Smooth muscle cell (in vitro differentiated cells): Measurements from ENCODE around the gene ACOX3. TPM values are rescaled to one million over a fixed set of nuclear protein-coding genes. Genes with fewer than 3 reads are reported as not detected.

Experiments
- DNase-seq: peaks from one replicate; lab custom pipeline; 2025; ENCODE audit not compliant: unreplicated experiment; lab: John Stamatoyannopoulos, UW
- H2AFZ ChIP-seq: fragments of 200-600 bp; sonication (generic); 2 replicates; pipeline ENCODE4 v1.6.0; 2016; ENCODE audit warnings: antibody characterized with exemption, low read depth, mild to moderate bottlenecking
- H3F3A ChIP-seq: fragments of 200-600 bp; sonication (generic); 2 replicates; pipeline ENCODE4 v1.6.0; 2017; ENCODE audit warnings: antibody characterized with exemption, low read depth
- H3K27ac ChIP-seq: fragments of 200-600 bp; sonication (generic); 2 replicates; pipeline ENCODE4 v1.5.1; 2016; ENCODE audit warnings: low read depth, mild to moderate bottlenecking
- H3K27me3 ChIP-seq: fragments of 200-600 bp; sonication (generic); 2 replicates; pipeline ENCODE4 v1.6.1; 2016; ENCODE audit warnings: low read depth, mild to moderate bottlenecking
- H3K36me3 ChIP-seq: fragments of 200-600 bp; sonication (generic); 2 replicates; pipeline ENCODE4 v1.5.1; 2016; ENCODE audit warnings: low read depth
- H3K4me1 ChIP-seq: fragments of 200-600 bp; sonication (generic); 2 replicates; pipeline ENCODE4 v1.5.1; 2016; ENCODE audit warnings: low read depth
- H3K4me2 ChIP-seq: fragments of 200-600 bp; sonication (generic); 2 replicates; pipeline ENCODE4 v1.6.0; 2016; ENCODE audit warnings: mild to moderate bottlenecking
- H3K4me3 ChIP-seq: fragments of 200-600 bp; sonication (generic); 2 replicates; pipeline ENCODE4 v1.5.1; 2016; ENCODE audit warnings: mild to moderate bottlenecking
- H3K79me2 ChIP-seq: fragments of 200-600 bp; sonication (generic); 2 replicates; pipeline ENCODE4 v1.6.0; 2016; ENCODE audit warnings: low read depth, mild to moderate bottlenecking
- H3K9ac ChIP-seq: fragments of 200-600 bp; sonication (generic); 2 replicates; pipeline ENCODE4 v1.6.0; 2016; ENCODE audit warnings: low read depth
- H3K9me3 ChIP-seq: fragments of 200-600 bp; sonication (generic); replicated peaks from 2 replicates; pipeline ENCODE4 v1.5.1; 2016; ENCODE audit warnings: low read depth
- H4K20me1 ChIP-seq: fragments of 200-600 bp; sonication (generic); 2 replicates; pipeline ENCODE4 v1.6.0; 2016; ENCODE audit warnings: low read depth
- CTCF ChIP-seq: fragments of 200-600 bp; sonication (generic); IDR thresholded peaks from 2 replicates; pipeline ENCODE4 v1.5.1; 2017; ENCODE audit warnings: borderline replicate concordance, mild to moderate bottlenecking, antibody characterized with exemption; ENCODE audit not compliant: insufficient read depth, poor library complexity, severe bottlenecking
- WGBS: methylation state at CpG from one replicate; pipeline ENCODE4 v1.1.7; 2016; ENCODE audit warnings: low lambda C conversion rate; 5-methylcytosine and 5-hydroxymethylcytosine counted together
- polyA plus RNA-seq: library from polyadenylated mRNA; unstranded; fragments of >200 nt; fragmentation: Nextera tagmentation; extraction: Ambion mirVana; gene quantifications from 2 replicates; pipeline ENCODE4 v1.2.1, GENCODE V29; 2016
- total RNA-seq: library from RNA; depleted of rRNA; stranded (reverse); fragments of >200 nt; gene quantifications from 2 replicates; pipeline ENCODE4 v1.2.3, GENCODE V29; 2014

The ACOX3 gene
- total and polyA plus RNA-seq, 2 experiments from 2014 or later, result 25.0 to 27.9 TPM

DNA sequence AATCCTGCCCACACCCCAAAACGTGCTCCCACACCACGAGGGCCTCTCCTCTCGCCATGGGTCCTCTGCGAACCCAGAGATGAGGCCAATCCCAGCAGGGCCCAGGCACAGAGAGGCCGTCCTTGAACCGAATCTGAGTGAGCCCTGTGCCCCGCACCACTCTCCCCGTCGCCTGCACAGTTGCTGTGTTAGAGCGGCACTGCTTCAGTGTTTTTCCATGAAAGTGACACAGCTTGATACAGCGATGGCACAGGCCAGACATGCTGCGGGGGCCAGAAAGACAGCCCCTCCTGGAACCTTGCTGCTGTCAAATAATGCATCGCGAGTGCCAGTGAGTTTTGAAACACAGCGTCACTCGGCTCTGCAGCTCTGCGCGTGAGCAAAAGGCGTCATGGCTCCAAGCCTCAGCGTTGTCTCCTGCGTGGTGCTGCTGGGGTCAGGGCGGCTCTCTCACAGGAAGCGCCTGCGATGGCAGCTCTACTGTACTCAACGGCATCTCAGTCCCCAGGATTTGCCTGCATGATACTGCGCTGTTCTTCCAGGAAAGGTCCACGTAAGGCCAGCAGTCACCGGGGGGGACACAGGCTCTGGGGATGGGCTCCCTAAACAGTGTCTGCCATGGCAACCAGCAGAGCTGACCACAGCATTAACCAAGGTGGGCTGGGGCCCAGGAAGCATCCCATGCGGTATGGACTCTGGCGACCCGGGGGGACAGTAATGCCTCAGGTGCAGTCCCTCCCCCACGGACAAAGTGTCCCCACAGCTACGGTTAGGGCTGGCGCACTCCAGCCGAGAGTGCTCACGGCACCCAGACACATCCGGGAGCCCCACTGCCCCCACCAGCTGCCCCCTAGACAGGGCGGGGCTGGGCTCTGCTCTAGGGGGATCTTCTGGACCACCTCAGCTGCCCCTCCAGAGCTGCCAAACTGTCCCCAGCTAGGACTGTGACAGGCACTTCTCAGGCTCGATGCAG, 63.1 kb downstream of the ACOX3 start:
- WGBS, result 98% methylated on average over 35 of the region's 39 CpGs
- Histone ChIP-seq H3K27me3 (no peaks in the 10 kb centered on the region), H3K36me3 (no peaks in the 10 kb centered on the region), H2AFZ (no peak overlapping the region), H3K27ac (no peak overlapping the region), H3F3A (no peaks in the 10 kb centered on the region), H3K4me3 (no peak overlapping the region), H3K4me2 (no peak overlapping the region), H3K9ac (no peak overlapping the region), H4K20me1 (no peaks in the 10 kb centered on the region), H3K4me1 (no peaks in the 10 kb centered on the region), H3K9me3 (no peaks in the 10 kb centered on the region), H3K79me2 (no peaks in the 10 kb centered on the region)
- DNase-seq, result no peak
- TF ChIP-seq CTCF, result no peak

DNA sequence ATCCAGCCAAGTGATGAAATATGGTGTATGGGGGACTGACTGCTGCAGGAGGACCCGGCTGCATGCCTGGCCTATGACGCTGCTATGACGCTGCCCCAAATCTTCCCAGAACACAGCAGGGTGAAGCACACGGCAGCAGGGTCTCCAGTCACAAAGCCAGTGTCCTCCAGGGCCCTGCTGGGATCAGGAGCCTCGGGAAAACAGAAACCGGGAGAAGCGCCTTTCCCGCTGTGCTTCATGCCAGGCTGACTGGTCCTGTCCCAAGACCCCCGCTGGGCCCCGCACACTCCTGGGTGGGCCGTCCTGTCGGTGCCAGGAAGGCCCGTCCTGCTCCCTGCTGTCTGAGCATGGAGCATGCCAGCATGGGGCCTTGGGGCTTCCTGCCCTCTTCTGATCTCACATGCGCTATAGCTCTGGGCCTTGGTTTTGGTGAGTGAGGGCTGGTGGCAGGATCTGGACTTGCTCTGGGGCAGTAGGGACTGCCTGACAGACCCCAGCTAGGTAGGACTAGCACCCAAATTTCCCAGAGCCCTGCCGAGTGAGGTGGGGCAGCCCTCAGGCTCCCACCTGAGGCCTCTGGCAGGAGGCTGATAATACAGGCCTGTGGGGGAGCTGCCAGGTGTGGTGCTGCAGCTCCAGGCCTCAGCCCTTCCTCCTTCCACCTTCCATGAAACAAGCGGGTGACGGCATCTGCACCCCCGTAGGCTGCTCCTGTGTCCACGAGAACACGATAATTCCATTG, 64.0 kb downstream of the ACOX3 start:
- 91% methylated on average over 20 of the region's 20 CpGs for WGBS
- TF ChIP-seq CTCF, result no peak
- Histone ChIP-seq H3K9me3 (no peaks in the 10 kb centered on the region), H3K9ac (no peak overlapping the region), H4K20me1 (no peaks in the 10 kb centered on the region), H3F3A (no peaks in the 10 kb centered on the region), H3K27me3 (no peaks in the 10 kb centered on the region), H3K4me3 (no peak overlapping the region), H3K36me3 (no peaks in the 10 kb centered on the region), H2AFZ (no peak overlapping the region), H3K4me1 (no peaks in the 10 kb centered on the region), H3K79me2 (no peaks in the 10 kb centered on the region), H3K27ac (no peak overlapping the region), H3K4me2 (no peak overlapping the region)
- DNase-seq, result no peak

GRCh38 chr4:8374851-8375649, 65.5 kb downstream of the ACOX3 start:
- Histone ChIP-seq H3K27ac (no peak overlapping the region), H2AFZ (no peak overlapping the region), H3K4me2 (no peak overlapping the region), H3K9me3 (no peaks in the 10 kb centered on the region), H3K79me2 (no peaks in the 10 kb centered on the region), H3K9ac (no peak overlapping the region), H3K4me1 (no peaks in the 10 kb centered on the region), H3K36me3 (no peaks in the 10 kb centered on the region), H3F3A (no peaks in the 10 kb centered on the region), H3K4me3 (no peak overlapping the region), H3K27me3 (no peaks in the 10 kb centered on the region), H4K20me1 (no peaks in the 10 kb centered on the region)
- no peak for DNase-seq
- 95% methylated on average over 40 of the region's 49 CpGs for WGBS
- no peak for TF ChIP-seq CTCF
